HepG2 (cell line): ENCODE data around the gene SPAG9. TPM values are rescaled to one million over a fixed set of nuclear protein-coding genes. Genes with fewer than 3 reads are reported as not detected.

Experiments
- ADNP ChIP-seq: sonication (generic); formaldehyde crosslinking; IDR thresholded peaks from 2 replicates; pipeline ENCODE4 v1.4.0; 2020; ENCODE audit warnings: missing genetic modification reagents
- BHLHE40 ChIP-seq: IDR thresholded peaks from 2 replicates; pipeline ENCODE4 v1.6.1; 2011; ENCODE audit warnings: low read length, improper control_type of control experiment
- CREM ChIP-seq, 2 experiments: sonication (generic) in 1 of 2; formaldehyde crosslinking in 1 of 2; IDR thresholded peaks; 2 replicates each; pipeline versions ENCODE4 v1.4.0 to v1.6.1; 2016 to 2020; ENCODE audit warnings: antibody characterized with exemption in 1 of 2, mild to moderate bottlenecking in 1 of 2, missing genetic modification reagents in 1 of 2
- GATAD2A ChIP-seq: IDR thresholded peaks from 2 replicates; pipeline ENCODE4 v1.6.1; 2016
- MAZ ChIP-seq, 2 experiments: sonication (generic) in 1 of 2; formaldehyde crosslinking in 1 of 2; IDR thresholded peaks; 2 replicates each; pipeline versions ENCODE4 v1.5.0 to v1.6.1; 2012 to 2020; ENCODE audit warnings: low read depth in 2 of 2, mild to moderate bottlenecking in 2 of 2, borderline replicate concordance in 1 of 2, improper control_type of control experiment in 1 of 2, low read length in 1 of 2, missing genetic modification reagents in 1 of 2, moderate library complexity in 1 of 2
- PHF21A ChIP-seq: sonication (generic); formaldehyde crosslinking; IDR thresholded peaks from 2 replicates; pipeline ENCODE4 v1.5.0; 2020; ENCODE audit warnings: mild to moderate bottlenecking, missing genetic modification reagents
- SNRNP70 ChIP-seq: fragments of 200-400 bp; formaldehyde crosslinking; IDR thresholded peaks from 2 replicates; pipeline ENCODE4 v1.6.1; 2017; ENCODE audit warnings: mild to moderate bottlenecking, low read depth, low read length, moderate library complexity
- SRSF1 ChIP-seq: fragments of 200-400 bp; formaldehyde crosslinking; optimal IDR thresholded peaks from 2 replicates; pipeline ENCODE3; 2017; ENCODE audit warnings: mild to moderate bottlenecking, low read depth, low read length, moderate library complexity
- TSC22D2 ChIP-seq: sonication (generic); formaldehyde crosslinking; IDR thresholded peaks from 2 replicates; pipeline ENCODE4 v1.5.1; 2020; ENCODE audit warnings: missing genetic modification reagents, mild to moderate bottlenecking, borderline replicate concordance
- ZFP36L1 ChIP-seq: sonication (generic); formaldehyde crosslinking; IDR thresholded peaks from 2 replicates; pipeline ENCODE4 v1.8.0; 2022; ENCODE audit warnings: mild to moderate bottlenecking, missing genetic modification reagents, moderate library complexity
- ZFP36L2 ChIP-seq: sonication (generic); formaldehyde crosslinking; IDR thresholded peaks from 2 replicates; pipeline ENCODE4 v1.4.0; 2020; ENCODE audit warnings: missing genetic modification reagents
- ZNF263 ChIP-seq: sonication (generic); formaldehyde crosslinking; IDR thresholded peaks from 2 replicates; pipeline ENCODE4 v1.4.0; 2020; ENCODE audit warnings: missing genetic modification reagents
- ZNF431 ChIP-seq: sonication (generic); formaldehyde crosslinking; IDR thresholded peaks from 2 replicates; pipeline ENCODE4 v1.9.0; 2022; ENCODE audit warnings: missing genetic modification reagents, low read depth, mild to moderate bottlenecking, borderline replicate concordance
- ZNF556 ChIP-seq: sonication (generic); formaldehyde crosslinking; IDR thresholded peaks from 2 replicates; pipeline ENCODE4 v1.4.0; 2020; ENCODE audit warnings: mild to moderate bottlenecking, missing genetic modification reagents, borderline replicate concordance
- ZNF766 ChIP-seq: sonication (generic); formaldehyde crosslinking; IDR thresholded peaks from 2 replicates; pipeline ENCODE4 v1.5.0; 2020; ENCODE audit warnings: missing genetic modification reagents, borderline replicate concordance
- ZNF780A ChIP-seq: sonication (generic); formaldehyde crosslinking; IDR thresholded peaks from 2 replicates; pipeline ENCODE4 v1.8.0; 2022; ENCODE audit warnings: mild to moderate bottlenecking, missing genetic modification reagents, moderate library complexity
- ZNF850 ChIP-seq: sonication (generic); formaldehyde crosslinking; conservative IDR thresholded peaks from 2 replicates; pipeline ENCODE4 v1.9.0; 2021; ENCODE audit warnings: mild to moderate bottlenecking, missing genetic modification reagents
- ZSCAN30 ChIP-seq: sonication (generic); formaldehyde crosslinking; IDR thresholded peaks from 2 replicates; pipeline ENCODE4 v1.5.0; 2020; ENCODE audit warnings: mild to moderate bottlenecking, missing genetic modification reagents
- polyA plus RNA-seq, 8 experiments: library from polyadenylated mRNA; depleted of rRNA in 3 of 8; stranded (reverse) in 7 of 8; unstranded in 1 of 8; fragments of >200 nt; fragmentation: Illumina TruSeq in 4 of 8; extraction: Trizol in 4 of 8; gene quantifications; 2 replicates each; pipeline versions ENCODE4 v1.2.1 to v1.2.3, GENCODE V29; 2011 to 2016; ENCODE audit warnings: low read depth in 4 of 8, missing spikeins in 1 of 8, mixed read lengths in 1 of 8; ENCODE audit not compliant: insufficient read depth in 1 of 8
- total RNA-seq, 5 experiments: library from RNA; depleted of rRNA; stranded (reverse); fragments of >200 nt; fragmentation: Illumina TruSeq; extraction: Trizol; gene quantifications; 2 replicates each; pipeline ENCODE4 v1.2.3, GENCODE V29; 2016; ENCODE audit warnings: low read depth in 1 of 5
- TF ChIP-seq, protein P1 (sequence below): sonication (generic); formaldehyde crosslinking; IDR thresholded peaks from 2 replicates; pipeline ENCODE4 v1.9.0; 2021; ENCODE audit warnings: missing genetic modification reagents, borderline replicate concordance
- TF ChIP-seq, protein P2 (sequence below): sonication (generic); formaldehyde crosslinking; IDR thresholded peaks from 2 replicates; pipeline ENCODE4 v1.5.0; 2020; ENCODE audit warnings: mild to moderate bottlenecking, low read depth, missing genetic modification reagents, borderline replicate concordance
- TF ChIP-seq, protein P3 (sequence below): sonication (generic); formaldehyde crosslinking; IDR thresholded peaks from 2 replicates; pipeline ENCODE4 v1.4.0; 2020; ENCODE audit warnings: missing genetic modification reagents

SPAG9 gene
- total and polyA plus RNA-seq, 2 of the 13 experiments (the other 11 are each of a cell fraction or from before 2014, with no cell fraction given) = 43.2 to 78.6 TPM

DNA sequence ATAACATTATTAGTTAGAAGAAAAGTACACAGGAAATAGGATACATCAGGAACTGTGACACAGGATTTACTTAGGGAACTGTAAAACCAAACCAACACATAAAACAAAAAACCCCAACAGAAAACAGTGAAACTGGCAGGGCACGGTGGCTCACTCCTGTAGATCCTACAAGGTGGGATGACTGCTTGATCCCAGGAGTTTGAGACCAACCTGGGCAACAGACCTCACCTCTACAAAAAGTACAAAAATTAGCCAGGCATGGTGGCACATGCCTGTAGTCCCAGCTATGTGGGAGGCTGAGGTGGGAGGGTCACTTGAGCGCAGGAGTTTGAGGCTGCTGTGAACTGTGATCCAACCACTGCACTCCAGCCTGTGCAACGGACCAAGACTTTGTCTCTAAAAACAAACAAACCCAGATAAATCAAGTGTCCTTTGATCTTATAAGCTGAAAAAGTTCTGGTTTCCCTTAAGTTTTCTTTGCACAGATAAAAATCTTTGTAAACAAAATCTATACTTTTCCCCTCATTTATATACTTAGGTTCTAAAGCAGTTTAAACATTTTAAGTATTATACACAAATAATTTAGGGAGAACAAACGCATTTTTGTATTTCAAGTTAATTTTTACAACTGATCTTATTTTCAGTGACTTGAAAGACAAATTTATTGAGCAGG is 143.0 kb downstream of the SPAG9 start (continued):
- TF ChIP-seq, protein P1, sequence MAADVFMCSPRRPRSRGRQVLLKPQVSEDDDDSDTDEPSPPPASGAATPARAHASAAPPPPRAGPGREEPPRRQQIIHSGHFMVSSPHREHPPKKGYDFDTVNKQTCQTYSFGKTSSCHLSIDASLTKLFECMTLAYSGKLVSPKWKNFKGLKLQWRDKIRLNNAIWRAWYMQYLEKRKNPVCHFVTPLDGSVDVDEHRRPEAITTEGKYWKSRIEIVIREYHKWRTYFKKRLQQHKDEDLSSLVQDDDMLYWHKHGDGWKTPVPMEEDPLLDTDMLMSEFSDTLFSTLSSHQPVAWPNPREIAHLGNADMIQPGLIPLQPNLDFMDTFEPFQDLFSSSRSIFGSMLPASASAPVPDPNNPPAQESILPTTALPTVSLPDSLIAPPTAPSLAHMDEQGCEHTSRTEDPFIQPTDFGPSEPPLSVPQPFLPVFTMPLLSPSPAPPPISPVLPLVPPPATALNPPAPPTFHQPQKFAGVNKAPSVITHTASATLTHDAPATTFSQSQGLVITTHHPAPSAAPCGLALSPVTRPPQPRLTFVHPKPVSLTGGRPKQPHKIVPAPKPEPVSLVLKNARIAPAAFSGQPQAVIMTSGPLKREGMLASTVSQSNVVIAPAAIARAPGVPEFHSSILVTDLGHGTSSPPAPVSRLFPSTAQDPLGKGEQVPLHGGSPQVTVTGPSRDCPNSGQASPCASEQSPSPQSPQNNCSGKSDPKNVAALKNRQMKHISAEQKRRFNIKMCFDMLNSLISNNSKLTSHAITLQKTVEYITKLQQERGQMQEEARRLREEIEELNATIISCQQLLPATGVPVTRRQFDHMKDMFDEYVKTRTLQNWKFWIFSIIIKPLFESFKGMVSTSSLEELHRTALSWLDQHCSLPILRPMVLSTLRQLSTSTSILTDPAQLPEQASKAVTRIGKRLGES (CRISPR knock-in tag) = peak; percentile 60; the same call in 1 of the 2 replicates
- peak; percentile 73 for TF ChIP-seq GATAD2A
- no peak for TF ChIP-seq BHLHE40
- TF ChIP-seq SRSF1 = no peak
- TF ChIP-seq ZSCAN30 (CRISPR knock-in tag) = no peak
- no peak for TF ChIP-seq MAZ (IDR thresholded peaks at IDR 0.05; ENCODE audit: borderline replicate concordance, low read depth, low read length)
- no peak for TF ChIP-seq MAZ (CRISPR knock-in tag; IDR thresholded peaks at IDR 0.05; ENCODE audit: low read depth)
- no peak for TF ChIP-seq ZNF850 (CRISPR knock-in tag)
- TF ChIP-seq ZNF780A (CRISPR knock-in tag) = no peak
- TF ChIP-seq, protein P2, sequence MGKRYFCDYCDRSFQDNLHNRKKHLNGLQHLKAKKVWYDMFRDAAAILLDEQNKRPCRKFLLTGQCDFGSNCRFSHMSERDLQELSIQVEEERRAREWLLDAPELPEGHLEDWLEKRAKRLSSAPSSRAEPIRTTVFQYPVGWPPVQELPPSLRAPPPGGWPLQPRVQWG (CRISPR knock-in tag) = no peak
- TF ChIP-seq CREM (IDR thresholded peaks at IDR 0.05) = peak; percentile 68
- TF ChIP-seq CREM (CRISPR knock-in tag; IDR thresholded peaks at IDR 0.05) = no peak
- no peak for TF ChIP-seq SNRNP70
- TF ChIP-seq PHF21A (CRISPR knock-in tag) = peak; percentile 54; the same call in 1 of the 2 replicates
- peak; percentile 83; the same call in 1 of the 2 replicates for TF ChIP-seq ZNF766 (CRISPR knock-in tag)
- no peak for TF ChIP-seq ZFP36L1 (CRISPR knock-in tag)
- peak; percentile 67; the same call in 1 of the 2 replicates for TF ChIP-seq TSC22D2 (CRISPR knock-in tag)
- TF ChIP-seq ADNP = peak; percentile 90
- peak; percentile 49; the same call in 1 of the 2 replicates for TF ChIP-seq ZNF556 (CRISPR knock-in tag)
- TF ChIP-seq, protein P3, sequence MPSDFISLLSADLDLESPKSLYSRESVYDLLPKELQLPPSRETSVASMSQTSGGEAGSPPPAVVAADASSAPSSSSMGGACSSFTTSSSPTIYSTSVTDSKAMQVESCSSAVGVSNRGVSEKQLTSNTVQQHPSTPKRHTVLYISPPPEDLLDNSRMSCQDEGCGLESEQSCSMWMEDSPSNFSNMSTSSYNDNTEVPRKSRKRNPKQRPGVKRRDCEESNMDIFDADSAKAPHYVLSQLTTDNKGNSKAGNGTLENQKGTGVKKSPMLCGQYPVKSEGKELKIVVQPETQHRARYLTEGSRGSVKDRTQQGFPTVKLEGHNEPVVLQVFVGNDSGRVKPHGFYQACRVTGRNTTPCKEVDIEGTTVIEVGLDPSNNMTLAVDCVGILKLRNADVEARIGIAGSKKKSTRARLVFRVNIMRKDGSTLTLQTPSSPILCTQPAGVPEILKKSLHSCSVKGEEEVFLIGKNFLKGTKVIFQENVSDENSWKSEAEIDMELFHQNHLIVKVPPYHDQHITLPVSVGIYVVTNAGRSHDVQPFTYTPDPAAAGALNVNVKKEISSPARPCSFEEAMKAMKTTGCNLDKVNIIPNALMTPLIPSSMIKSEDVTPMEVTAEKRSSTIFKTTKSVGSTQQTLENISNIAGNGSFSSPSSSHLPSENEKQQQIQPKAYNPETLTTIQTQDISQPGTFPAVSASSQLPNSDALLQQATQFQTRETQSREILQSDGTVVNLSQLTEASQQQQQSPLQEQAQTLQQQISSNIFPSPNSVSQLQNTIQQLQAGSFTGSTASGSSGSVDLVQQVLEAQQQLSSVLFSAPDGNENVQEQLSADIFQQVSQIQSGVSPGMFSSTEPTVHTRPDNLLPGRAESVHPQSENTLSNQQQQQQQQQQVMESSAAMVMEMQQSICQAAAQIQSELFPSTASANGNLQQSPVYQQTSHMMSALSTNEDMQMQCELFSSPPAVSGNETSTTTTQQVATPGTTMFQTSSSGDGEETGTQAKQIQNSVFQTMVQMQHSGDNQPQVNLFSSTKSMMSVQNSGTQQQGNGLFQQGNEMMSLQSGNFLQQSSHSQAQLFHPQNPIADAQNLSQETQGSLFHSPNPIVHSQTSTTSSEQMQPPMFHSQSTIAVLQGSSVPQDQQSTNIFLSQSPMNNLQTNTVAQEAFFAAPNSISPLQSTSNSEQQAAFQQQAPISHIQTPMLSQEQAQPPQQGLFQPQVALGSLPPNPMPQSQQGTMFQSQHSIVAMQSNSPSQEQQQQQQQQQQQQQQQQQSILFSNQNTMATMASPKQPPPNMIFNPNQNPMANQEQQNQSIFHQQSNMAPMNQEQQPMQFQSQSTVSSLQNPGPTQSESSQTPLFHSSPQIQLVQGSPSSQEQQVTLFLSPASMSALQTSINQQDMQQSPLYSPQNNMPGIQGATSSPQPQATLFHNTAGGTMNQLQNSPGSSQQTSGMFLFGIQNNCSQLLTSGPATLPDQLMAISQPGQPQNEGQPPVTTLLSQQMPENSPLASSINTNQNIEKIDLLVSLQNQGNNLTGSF (CRISPR knock-in tag) = 0 out of 2 replicates have a peak, but pooled peaks have one; percentile 38
- no peak for TF ChIP-seq ZFP36L2 (CRISPR knock-in tag)
- TF ChIP-seq ZNF431 (CRISPR knock-in tag) = peak; percentile 44; the same call in 1 of the 2 replicates
- TF ChIP-seq ZNF263 (CRISPR knock-in tag) = peak; percentile 47; the same call in 1 of the 2 replicates
